Measurements from ENCODE around the gene SELP.

DNA sequence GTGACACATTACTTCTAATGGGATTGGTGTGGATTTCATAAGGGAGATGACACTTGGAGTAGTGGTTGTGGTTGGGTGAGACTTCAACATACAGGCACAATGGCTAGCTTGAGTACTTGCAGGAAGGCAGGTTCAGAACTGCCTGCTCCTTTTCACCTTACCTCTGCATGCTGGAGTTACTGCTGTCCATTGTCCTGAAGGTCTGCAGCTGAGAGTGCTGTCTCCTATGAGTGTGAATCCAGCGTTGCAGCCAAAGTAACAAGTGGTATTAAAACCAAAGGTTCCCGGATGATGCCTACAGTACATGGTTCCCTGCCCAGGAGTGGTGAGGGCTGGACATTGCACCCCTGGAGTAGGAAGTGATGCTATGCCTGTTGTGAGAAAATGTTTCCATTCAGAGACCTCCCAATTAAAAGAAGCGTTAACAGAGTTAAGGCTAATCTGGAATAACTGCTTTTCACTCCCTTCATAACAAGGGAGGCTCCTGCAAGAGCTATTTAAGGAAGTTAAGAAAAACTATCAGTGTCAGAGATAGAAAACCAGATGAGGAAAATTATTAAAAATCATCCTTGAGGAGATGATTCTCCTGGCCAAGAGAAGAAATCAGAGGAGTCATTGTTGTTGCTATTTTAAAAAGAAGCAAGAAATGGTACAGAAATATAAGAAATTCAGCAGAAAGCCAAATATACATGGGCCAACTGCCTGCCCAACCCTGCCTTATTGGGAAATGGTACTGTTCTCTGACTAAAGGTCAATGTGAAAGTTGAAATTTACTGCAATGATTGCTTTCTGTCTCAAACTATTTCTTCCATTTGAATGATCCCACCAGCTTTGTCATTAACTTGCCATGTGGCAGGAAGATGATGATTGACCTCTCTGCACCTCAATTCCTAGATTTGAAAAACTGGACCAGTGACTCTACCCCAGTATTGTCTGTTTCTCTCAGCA is 33.9 kb downstream of the SELP start:
- TF ChIP-seq ZNF121 (CRISPR knock-in tag; IDR thresholded peaks at IDR 0.05) = no peak
- TF ChIP-seq CREB1 (CRISPR knock-in tag; IDR thresholded peaks at IDR 0.05) = no peak
- TF ChIP-seq CTCF (IDR thresholded peaks at IDR 0.05) = no peak
- no peak for TF ChIP-seq AFF4 (CRISPR knock-in tag; IDR thresholded peaks at IDR 0.05; ENCODE audit: borderline replicate concordance)
- TF ChIP-seq, protein P1, sequence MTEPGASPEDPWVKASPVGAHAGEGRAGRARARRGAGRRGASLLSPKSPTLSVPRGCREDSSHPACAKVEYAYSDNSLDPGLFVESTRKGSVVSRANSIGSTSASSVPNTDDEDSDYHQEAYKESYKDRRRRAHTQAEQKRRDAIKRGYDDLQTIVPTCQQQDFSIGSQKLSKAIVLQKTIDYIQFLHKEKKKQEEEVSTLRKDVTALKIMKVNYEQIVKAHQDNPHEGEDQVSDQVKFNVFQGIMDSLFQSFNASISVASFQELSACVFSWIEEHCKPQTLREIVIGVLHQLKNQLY (CRISPR knock-in tag; IDR thresholded peaks at IDR 0.05) = no peak
- no peak for TF ChIP-seq ZBTB43 (CRISPR knock-in tag; IDR thresholded peaks at IDR 0.05)
- 0 out of 2 replicates have a peak, but pooled peaks have one; percentile 37 for TF ChIP-seq JUN (CRISPR knock-in tag; IDR thresholded peaks at IDR 0.05)
- TF ChIP-seq, protein P2, sequence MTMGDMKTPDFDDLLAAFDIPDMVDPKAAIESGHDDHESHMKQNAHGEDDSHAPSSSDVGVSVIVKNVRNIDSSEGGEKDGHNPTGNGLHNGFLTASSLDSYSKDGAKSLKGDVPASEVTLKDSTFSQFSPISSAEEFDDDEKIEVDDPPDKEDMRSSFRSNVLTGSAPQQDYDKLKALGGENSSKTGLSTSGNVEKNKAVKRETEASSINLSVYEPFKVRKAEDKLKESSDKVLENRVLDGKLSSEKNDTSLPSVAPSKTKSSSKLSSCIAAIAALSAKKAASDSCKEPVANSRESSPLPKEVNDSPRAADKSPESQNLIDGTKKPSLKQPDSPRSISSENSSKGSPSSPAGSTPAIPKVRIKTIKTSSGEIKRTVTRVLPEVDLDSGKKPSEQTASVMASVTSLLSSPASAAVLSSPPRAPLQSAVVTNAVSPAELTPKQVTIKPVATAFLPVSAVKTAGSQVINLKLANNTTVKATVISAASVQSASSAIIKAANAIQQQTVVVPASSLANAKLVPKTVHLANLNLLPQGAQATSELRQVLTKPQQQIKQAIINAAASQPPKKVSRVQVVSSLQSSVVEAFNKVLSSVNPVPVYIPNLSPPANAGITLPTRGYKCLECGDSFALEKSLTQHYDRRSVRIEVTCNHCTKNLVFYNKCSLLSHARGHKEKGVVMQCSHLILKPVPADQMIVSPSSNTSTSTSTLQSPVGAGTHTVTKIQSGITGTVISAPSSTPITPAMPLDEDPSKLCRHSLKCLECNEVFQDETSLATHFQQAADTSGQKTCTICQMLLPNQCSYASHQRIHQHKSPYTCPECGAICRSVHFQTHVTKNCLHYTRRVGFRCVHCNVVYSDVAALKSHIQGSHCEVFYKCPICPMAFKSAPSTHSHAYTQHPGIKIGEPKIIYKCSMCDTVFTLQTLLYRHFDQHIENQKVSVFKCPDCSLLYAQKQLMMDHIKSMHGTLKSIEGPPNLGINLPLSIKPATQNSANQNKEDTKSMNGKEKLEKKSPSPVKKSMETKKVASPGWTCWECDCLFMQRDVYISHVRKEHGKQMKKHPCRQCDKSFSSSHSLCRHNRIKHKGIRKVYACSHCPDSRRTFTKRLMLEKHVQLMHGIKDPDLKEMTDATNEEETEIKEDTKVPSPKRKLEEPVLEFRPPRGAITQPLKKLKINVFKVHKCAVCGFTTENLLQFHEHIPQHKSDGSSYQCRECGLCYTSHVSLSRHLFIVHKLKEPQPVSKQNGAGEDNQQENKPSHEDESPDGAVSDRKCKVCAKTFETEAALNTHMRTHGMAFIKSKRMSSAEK (CRISPR knock-in tag; IDR thresholded peaks at IDR 0.05; ENCODE audit: borderline replicate concordance) = no peak
- TF ChIP-seq, protein P3, sequence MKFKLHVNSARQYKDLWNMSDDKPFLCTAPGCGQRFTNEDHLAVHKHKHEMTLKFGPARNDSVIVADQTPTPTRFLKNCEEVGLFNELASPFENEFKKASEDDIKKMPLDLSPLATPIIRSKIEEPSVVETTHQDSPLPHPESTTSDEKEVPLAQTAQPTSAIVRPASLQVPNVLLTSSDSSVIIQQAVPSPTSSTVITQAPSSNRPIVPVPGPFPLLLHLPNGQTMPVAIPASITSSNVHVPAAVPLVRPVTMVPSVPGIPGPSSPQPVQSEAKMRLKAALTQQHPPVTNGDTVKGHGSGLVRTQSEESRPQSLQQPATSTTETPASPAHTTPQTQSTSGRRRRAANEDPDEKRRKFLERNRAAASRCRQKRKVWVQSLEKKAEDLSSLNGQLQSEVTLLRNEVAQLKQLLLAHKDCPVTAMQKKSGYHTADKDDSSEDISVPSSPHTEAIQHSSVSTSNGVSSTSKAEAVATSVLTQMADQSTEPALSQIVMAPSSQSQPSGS (CRISPR knock-in tag; IDR thresholded peaks at IDR 0.05; ENCODE audit: borderline replicate concordance, low read depth) = no peak
- no peak for TF ChIP-seq GTF2I (CRISPR knock-in tag; conservative IDR thresholded peaks at IDR 0.05)
- TF ChIP-seq NFE2L1 (CRISPR knock-in tag; IDR thresholded peaks at IDR 0.05) = no peak; the same call in 1 of the 2 replicates
- TF ChIP-seq, protein P4, sequence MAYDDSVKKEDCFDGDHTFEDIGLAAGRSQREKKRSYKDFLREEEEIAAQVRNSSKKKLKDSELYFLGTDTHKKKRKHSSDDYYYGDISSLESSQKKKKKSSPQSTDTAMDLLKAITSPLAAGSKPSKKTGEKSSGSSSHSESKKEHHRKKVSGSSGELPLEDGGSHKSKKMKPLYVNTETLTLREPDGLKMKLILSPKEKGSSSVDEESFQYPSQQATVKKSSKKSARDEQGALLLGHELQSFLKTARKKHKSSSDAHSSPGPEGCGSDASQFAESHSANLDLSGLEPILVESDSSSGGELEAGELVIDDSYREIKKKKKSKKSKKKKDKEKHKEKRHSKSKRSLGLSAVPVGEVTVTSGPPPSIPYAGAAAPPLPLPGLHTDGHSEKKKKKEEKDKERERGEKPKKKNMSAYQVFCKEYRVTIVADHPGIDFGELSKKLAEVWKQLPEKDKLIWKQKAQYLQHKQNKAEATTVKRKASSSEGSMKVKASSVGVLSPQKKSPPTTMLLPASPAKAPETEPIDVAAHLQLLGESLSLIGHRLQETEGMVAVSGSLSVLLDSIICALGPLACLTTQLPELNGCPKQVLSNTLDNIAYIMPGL (CRISPR knock-in tag; IDR thresholded peaks at IDR 0.05) = no peak
- no peak for TF ChIP-seq RELA (CRISPR knock-in tag; IDR thresholded peaks at IDR 0.05; ENCODE audit: borderline replicate concordance)
